IMR-90 (cell line): ENCODE results near the gene PRELID2. TPM values are rescaled to one million over a fixed set of nuclear protein-coding genes. Genes with fewer than 3 reads are reported as not detected.

Source experiments
- ATAC-seq: fragments of 200-7000 bp; cut with Tn5 transposase; 2 replicates; pipeline ENCODE4 v1.9.1; 2020; ENCODE audit warnings: low read depth, mild to moderate bottlenecking, moderate library complexity
- BruUV-seq: library from RNA; stranded (reverse); fragments of 400-500 nt; replicated peaks from 2 replicates; lab custom pipeline; 2021; lab: Mats Ljungman, UMichigan
- CTCF ChIA-PET: fragments of 300-600 bp; formaldehyde crosslinking; extraction: SDS; loops from one replicate; lab custom pipeline; 2021; ENCODE audit warnings: antibody characterized with exemption; lab: Yijun Ruan, JAX
- POLR2A ChIA-PET: fragments of 300-600 bp; sonication (Branson Sonifier 250); formaldehyde crosslinking; loops from one replicate; lab custom pipeline; 2022; ENCODE audit warnings: antibody characterized with exemption; ENCODE audit not compliant: unreplicated experiment; lab: Charles Lee
- DNase-seq: peaks from one replicate; pipeline ENCODE4 v3.0.0; 2013
- H2AFZ ChIP-seq: replicated peaks from 2 replicates; pipeline ENCODE3; 2013; ENCODE audit warnings: low read length, mild to moderate bottlenecking; ENCODE audit not compliant: poor library complexity
- H2AK5ac ChIP-seq: 2 replicates; pipeline ENCODE4 v1.6.1; 2013; ENCODE audit warnings: low read depth, low read length, inconsistent platforms
- H2AK9ac ChIP-seq: replicated peaks from 2 replicates; pipeline ENCODE3; 2013; ENCODE audit warnings: mild to moderate bottlenecking, low read depth, low read length, moderate library complexity; ENCODE audit not compliant: poor library complexity
- H2BK120ac ChIP-seq: 2 replicates; pipeline ENCODE4 v1.6.1; 2013; ENCODE audit warnings: low read depth, low read length, inconsistent platforms
- H2BK15ac ChIP-seq: 3 replicates; pipeline ENCODE4 v1.6.1; 2013; ENCODE audit warnings: low read depth, low read length, inconsistent platforms
- H2BK20ac ChIP-seq: 2 replicates; pipeline ENCODE4 v1.6.1; 2013; ENCODE audit warnings: low read depth, mild to moderate bottlenecking, inconsistent platforms, low read length, moderate library complexity
- H2BK5ac ChIP-seq: 2 replicates; pipeline ENCODE4 v1.6.1; 2013; ENCODE audit warnings: mild to moderate bottlenecking, low read depth, low read length, inconsistent platforms; ENCODE audit not compliant: poor library complexity, severe bottlenecking
- H3K14ac ChIP-seq: replicated peaks from 2 replicates; pipeline ENCODE4 v1.6.1; 2013; ENCODE audit warnings: low read depth, low read length, inconsistent platforms
- H3K18ac ChIP-seq: 2 replicates; pipeline ENCODE4 v1.6.1; 2013; ENCODE audit warnings: low read depth, low read length, control low read depth
- H3K23ac ChIP-seq: 2 replicates; pipeline ENCODE4 v1.6.1; 2013; ENCODE audit warnings: low read depth, low read length, inconsistent platforms
- H3K27ac ChIP-seq: 2 replicates; pipeline ENCODE4 v1.5.1; 2013; ENCODE audit warnings: mild to moderate bottlenecking, control low read depth, low read length; ENCODE audit not compliant: insufficient read depth
- H3K27me3 ChIP-seq: 2 replicates; pipeline ENCODE4 v1.6.1; 2013; ENCODE audit warnings: low read length; ENCODE audit not compliant: control insufficient read depth, insufficient read depth
- H3K36me3 ChIP-seq: 2 replicates; pipeline ENCODE4 v1.6.1; 2013; ENCODE audit warnings: low read length, mixed read lengths; ENCODE audit not compliant: control insufficient read depth, insufficient read depth
- H3K4ac ChIP-seq: 2 replicates; pipeline ENCODE4 v1.6.1; 2013; ENCODE audit warnings: low read depth, low read length, inconsistent platforms
- H3K4me1 ChIP-seq: 2 replicates; pipeline ENCODE4 v1.6.1; 2013; ENCODE audit warnings: low read length, mixed read lengths; ENCODE audit not compliant: control insufficient read depth, insufficient read depth
- H3K4me2 ChIP-seq: 2 replicates; pipeline ENCODE4 v1.6.1; 2013; ENCODE audit warnings: low read depth, mild to moderate bottlenecking, control low read depth, low read length, moderate library complexity
- H3K4me3 ChIP-seq: 2 replicates; pipeline ENCODE4 v1.5.1; 2013; ENCODE audit warnings: low read depth, mild to moderate bottlenecking, control low read depth, low read length, moderate library complexity; ENCODE audit not compliant: insufficient read depth
- H3K56ac ChIP-seq: 2 replicates; pipeline ENCODE4 v1.6.1; 2013; ENCODE audit warnings: low read length, inconsistent platforms; ENCODE audit not compliant: insufficient read depth; ENCODE audit errors: extremely low read depth
- H3K79me1 ChIP-seq, 2 experiments: 2 replicates each; pipeline ENCODE4 v1.6.1; 2013; ENCODE audit warnings: low read length in 2 of 2, inconsistent platforms in 1 of 2, low read depth in 1 of 2
- H3K9ac ChIP-seq: 2 replicates; pipeline ENCODE4 v1.6.1; 2013; ENCODE audit warnings: low read depth, low read length, control low read depth
- H3K9me1 ChIP-seq: 2 replicates; pipeline ENCODE4 v1.6.1; 2013; ENCODE audit warnings: low read length, inconsistent platforms; ENCODE audit not compliant: insufficient read depth
- H3K9me3 ChIP-seq: 2 replicates; pipeline ENCODE4 v1.6.1; 2013; ENCODE audit warnings: low read length; ENCODE audit not compliant: control insufficient read depth, insufficient read depth
- H4K20me1 ChIP-seq: 2 replicates; pipeline ENCODE4 v1.6.1; 2013; ENCODE audit warnings: low read length, inconsistent platforms; ENCODE audit not compliant: insufficient read depth
- H4K5ac ChIP-seq: 2 replicates; pipeline ENCODE4 v1.6.1; 2013; ENCODE audit warnings: mild to moderate bottlenecking, low read depth, low read length, control low read depth
- H4K8ac ChIP-seq, 2 experiments: 2 replicates each; pipeline ENCODE4 v1.6.1; 2013; ENCODE audit warnings: low read depth in 2 of 2, low read length in 2 of 2, control low read depth in 1 of 2, inconsistent platforms in 1 of 2
- H4K91ac ChIP-seq: 2 replicates; pipeline ENCODE4 v1.6.1; 2013; ENCODE audit warnings: low read depth, low read length, inconsistent platforms; ENCODE audit not compliant: insufficient read depth
- CHD1 ChIP-seq: IDR thresholded peaks from 2 replicates; pipeline ENCODE4 v1.6.1; 2012; ENCODE audit warnings: low read depth, low read length, improper control_type of control experiment
- NFE2L2 ChIP-seq: fragments of 150-350 bp; IDR thresholded peaks from 2 replicates; pipeline ENCODE4 v1.6.1; 2016; ENCODE audit warnings: low read depth, mild to moderate bottlenecking, low read length
- RCOR1 ChIP-seq: IDR thresholded peaks from 2 replicates; pipeline ENCODE4 v1.6.1; 2012; ENCODE audit warnings: mild to moderate bottlenecking, low read length, improper control_type of control experiment; ENCODE audit not compliant: insufficient replicate concordance
- dilution Hi-C: fragments of 300-500 bp; cut with HindIII; formaldehyde crosslinking; loops from one replicate; pipeline ENCODE4 v1.14.3; 2018; ENCODE audit warnings: low sequenced_read_pairs; ENCODE audit not compliant: unreplicated experiment
- in situ Hi-C: fragments of 300-500 bp; cut with MboI; formaldehyde crosslinking; loops from 3 replicates; pipeline ENCODE4 v1.14.3; 2019; ENCODE audit warnings: low sequenced_read_pairs, inconsistent platforms, mixed read lengths
- intact Hi-C: fragments of 100-400 bp; cut with micrococcal nuclease; formaldehyde crosslinking; loops from 2 replicates; pipeline ENCODE4 v1.10.0; 2022
- polyA plus RNA-seq, 3 experiments: library from polyadenylated mRNA; depleted of rRNA; stranded (reverse); fragments of >200 nt; gene quantifications; 2 replicates each; pipeline ENCODE4 v1.2.3, GENCODE V29; 2012; ENCODE audit warnings: low replicate concordance in 1 of 3
- total RNA-seq: library from RNA; depleted of rRNA; stranded (reverse); fragments of >200 nt; gene quantifications from 2 replicates; pipeline ENCODE4 v1.2.3, GENCODE V29; 2012

The PRELID2 gene
- total and polyA plus RNA-seq, 2 of the 4 experiments (the other 2 are of a cell fraction) = 4.9 to 8.6 TPM

- TF ChIP-seq RCOR1 (no peak), CHD1 (no peak)
These were observed 60.7 kb downstream of the PRELID2 start (continued) for GRCh38 chr5:145774442-145774841.

GRCh38 chr5:145772466-145772865 lies 62.7 kb downstream of the PRELID2 start:
- Histone ChIP-seq H3K4ac (no peak overlapping the region), H3K9ac (no peak overlapping the region), H3K56ac (no peak overlapping the region), H2AK5ac (no peak overlapping the region), H4K91ac (no peak overlapping the region), H3K9me3 (no peaks in the 10 kb centered on the region), H2AFZ (no peak overlapping the region), H3K79me1 (no peaks in the 10 kb centered on the region; a peak in 1 of 4 replicates), H2BK120ac (no peak overlapping the region), H3K18ac (no peak overlapping the region), H2BK5ac (no peak overlapping the region), H3K9me1 (peaks cover 4% of the 10 kb centered on the region; the same call in 1 of the 2 replicates), H3K14ac (no peak overlapping the region), H3K36me3 (no peaks in the 10 kb centered on the region), H4K5ac (no peak overlapping the region), H3K4me3 (no peak overlapping the region), H2BK15ac (no peak overlapping the region), H4K8ac (no peak overlapping the region), H4K20me1 (no peaks in the 10 kb centered on the region), H3K4me1 (peaks cover 2% of the 10 kb centered on the region; the same call in 1 of the 2 replicates), H2AK9ac (no peak overlapping the region), H3K23ac (no peak overlapping the region), H2BK20ac (no peak overlapping the region), H3K27ac (no peak overlapping the region), H3K27me3 (no peaks in the 10 kb centered on the region), H3K4me2 (no peak overlapping the region)
- TF ChIP-seq NFE2L2 = no peak
- in situ Hi-C loops (no loop called here), intact Hi-C loops (no loop called here), dilution Hi-C loops (no loop called here)
- BruUV-seq = no TSS peak
- CTCF ChIA-PET = no interaction called here
- ATAC-seq (no peak), DNase-seq (no peak)
- POLR2A ChIA-PET = no interaction called here
